Measurements from ENCODE around the gene SIGLEC1. TPM values are rescaled to one million over a fixed set of nuclear protein-coding genes. Genes with fewer than 3 reads are reported as not detected.

Gene SIGLEC1
- total and polyA plus RNA-seq, 2 of the 4 experiments (the other 2 are of a cell fraction), result not detected

- Histone ChIP-seq H3K56ac (ENCODE audit: extremely low read depth, insufficient read depth, low read length) (no peak overlapping the region), H4K20me1 (ENCODE audit: insufficient read depth, low read length) (no peaks in the 10 kb centered on the region), H2BK5ac (ENCODE audit: low read depth, low read length, poor library complexity, severe bottlenecking) (no peak overlapping the region), H2BK20ac (ENCODE audit: low read depth, low read length) (no peak overlapping the region), H2AK5ac (ENCODE audit: low read depth, low read length) (no peak overlapping the region), H2BK15ac (ENCODE audit: low read depth, low read length) (no peak overlapping the region), H3K79me1 (ENCODE audit: low read depth in 1 of 2, low read length in 2 of 2) (no peaks in the 10 kb centered on the region), H3K4ac (ENCODE audit: low read depth, low read length) (no peak overlapping the region), H3K27me3 (ENCODE audit: control insufficient read depth, insufficient read depth, low read length) (peaks cover 7% of the 10 kb centered on the region; the same call in 1 of the 2 replicates), H3K4me1 (ENCODE audit: control insufficient read depth, insufficient read depth, low read length) (peaks cover 12% of the 10 kb centered on the region), H2AFZ (replicated peaks; ENCODE audit: low read length, poor library complexity) (no peak overlapping the region), H3K14ac (replicated peaks; ENCODE audit: low read depth, low read length) (no peak overlapping the region), H3K23ac (ENCODE audit: low read depth, low read length) (no peak overlapping the region), H4K8ac (ENCODE audit: low read depth in 2 of 2, low read length in 2 of 2) (no peak overlapping the region), H3K27ac (ENCODE audit: insufficient read depth, low read length) (no peak overlapping the region), H3K18ac (ENCODE audit: low read depth, low read length) (no peak overlapping the region), H3K9me3 (ENCODE audit: control insufficient read depth, insufficient read depth, low read length) (no peaks in the 10 kb centered on the region), H3K9ac (ENCODE audit: low read depth, low read length) (no peak overlapping the region), H3K9me1 (ENCODE audit: insufficient read depth, low read length) (peaks cover 13% of the 10 kb centered on the region), H2AK9ac (replicated peaks; ENCODE audit: low read depth, low read length, poor library complexity) (no peak overlapping the region), H4K91ac (ENCODE audit: insufficient read depth, low read depth, low read length) (no peak overlapping the region), H4K5ac (ENCODE audit: low read depth, low read length) (no peak overlapping the region), H3K4me3 (ENCODE audit: insufficient read depth, low read depth, low read length) (no peak overlapping the region), H3K36me3 (ENCODE audit: control insufficient read depth, insufficient read depth, low read length) (no peaks in the 10 kb centered on the region), H3K4me2 (ENCODE audit: low read depth, low read length) (no peak overlapping the region), H2BK120ac (ENCODE audit: low read depth, low read length) (no peak overlapping the region)
- CTCF ChIA-PET, result no interaction called here
- DNase-seq, result no peak
- intact Hi-C loops (cut with micrococcal nuclease), result no loop called here
- in situ Hi-C loops (cut with MboI; ENCODE audit: low sequenced_read_pairs), result no loop called here
- ATAC-seq (ENCODE audit: low read depth), result no peak
- no CpG with 5 or more reads among the region's 3 CpGs for WGBS, 2 experiments (ENCODE audit: extremely low coverage in 2 of 2, insufficient read length in 1 of 2)
- POLR2A ChIA-PET (ENCODE audit: unreplicated experiment), result no interaction called here
- dilution Hi-C loops (cut with HindIII; ENCODE audit: low sequenced_read_pairs, unreplicated experiment), result no loop called here
- TF ChIP-seq FOS (IDR thresholded peaks at IDR 0.05; ENCODE audit: low read depth, low read length) (no peak), MAFK (IDR thresholded peaks at IDR 0.05; ENCODE audit: low read depth, low read length) (no peak), CTCF (conservative IDR thresholded peaks at IDR 0.05; ENCODE audit: low read depth, low read length) (no peak), RFX5 (IDR thresholded peaks at IDR 0.05; ENCODE audit: low read depth, low read length) (no peak), BHLHE40 (IDR thresholded peaks at IDR 0.05; ENCODE audit: low read depth, low read length) (no peak), CEBPB (IDR thresholded peaks at IDR 0.05; ENCODE audit: low read depth, low read length) (peak; percentile 22; the same call in 1 of the 2 replicates), POLR2A (IDR thresholded peaks at IDR 0.05; ENCODE audit: low read depth, low read length) (no peak)
- BruUV-seq (replicated peaks), result no TSS peak
Measured at GRCh38 chr20:3690413-3690812, 22.0 kb downstream of the SIGLEC1 start.

All from IMR-90 (cell line).